ENCODE data around the gene MYL6B.

GRCh38 chr12:56160193-56160763 is 7.9 kb downstream of the MYL6B start:
- TF ChIP-seq CEBPB (IDR thresholded peaks at IDR 0.05): no peak
- TF ChIP-seq CTCF (IDR thresholded peaks at IDR 0.05): no peak
- TF ChIP-seq POLR2A (IDR thresholded peaks at IDR 0.05; ENCODE audit: low read length): no peak
- TF ChIP-seq RAD21 (conservative IDR thresholded peaks at IDR 0.05 in 1 of 2, IDR thresholded peaks at IDR 0.05 in 1 of 2): no peak
- no peak for TF ChIP-seq CHD2 (IDR thresholded peaks at IDR 0.05; ENCODE audit: low read length, partially characterized antibody)
- no peak for TF ChIP-seq NFE2L2 (conservative IDR thresholded peaks at IDR 0.05; ENCODE audit: low read length)
- no peak for TF ChIP-seq HOXB13 (CRISPR knock-in tag; IDR thresholded peaks at IDR 0.05; ENCODE audit: low read depth)
